PFSK-1 (cell line): ENCODE data around the gene COPA.

Experiments used
- POLR2AphosphoS5 ChIP-seq: IDR thresholded peaks from 2 replicates; pipeline ENCODE4 v1.6.1; 2012; ENCODE audit warnings: low read depth, mild to moderate bottlenecking, control low read depth, low read length, moderate library complexity
- REST ChIP-seq, 2 experiments: IDR thresholded peaks; 2 replicates each; pipeline versions ENCODE4 v1.6.1 to v1.8.0; 2011 to 2012; ENCODE audit warnings: low read depth in 2 of 2, low read length in 2 of 2, control low read depth in 1 of 2, inconsistent platforms in 1 of 2, mild to moderate bottlenecking in 1 of 2, moderate library complexity in 1 of 2; ENCODE audit not compliant: insufficient read depth in 1 of 2
- SIN3A ChIP-seq: IDR thresholded peaks from 2 replicates; pipeline ENCODE4 v1.6.1; 2012; ENCODE audit warnings: mild to moderate bottlenecking, low read length, moderate library complexity, borderline replicate concordance; ENCODE audit not compliant: insufficient read depth
- TAF1 ChIP-seq: IDR thresholded peaks from 2 replicates; pipeline ENCODE4 v1.6.1; 2012; ENCODE audit warnings: low read length, control low read depth, borderline replicate concordance; ENCODE audit not compliant: insufficient read depth

DNA sequence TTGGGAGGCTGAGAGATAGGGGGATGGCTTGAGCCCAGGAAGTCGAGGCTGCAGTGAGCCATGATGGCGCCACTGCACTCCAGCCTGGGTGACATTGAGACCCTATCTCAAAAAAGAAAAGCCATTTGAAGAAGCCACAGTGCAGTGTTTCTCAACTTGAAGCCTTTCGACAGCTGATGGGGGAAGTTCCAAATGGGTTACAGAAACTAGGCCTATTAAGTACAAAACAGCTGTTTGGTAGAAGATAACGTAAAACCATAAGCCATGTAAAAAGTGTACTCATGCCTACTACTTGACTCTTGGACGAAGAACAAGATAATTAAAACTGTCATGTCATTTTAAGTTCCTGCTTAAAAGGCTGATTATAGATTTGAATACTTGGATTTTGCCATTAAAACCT, 16.6 kb downstream of the COPA start:
- no peak for TF ChIP-seq POLR2AphosphoS5
- TF ChIP-seq TAF1 = no peak
- no peak for TF ChIP-seq SIN3A
- no peak for TF ChIP-seq REST (IDR thresholded peaks at IDR 0.05; ENCODE audit: insufficient read depth in 1 of 2, low read depth in 2 of 2, low read length in 2 of 2)
